ENCODE results near the gene WDR5. TPM values are rescaled to one million over a fixed set of nuclear protein-coding genes. Genes with fewer than 3 reads are reported as not detected.

The WDR5 gene
- total RNA-seq, 1 donor from 2014 or later, result 29.3 TPM

DNA sequence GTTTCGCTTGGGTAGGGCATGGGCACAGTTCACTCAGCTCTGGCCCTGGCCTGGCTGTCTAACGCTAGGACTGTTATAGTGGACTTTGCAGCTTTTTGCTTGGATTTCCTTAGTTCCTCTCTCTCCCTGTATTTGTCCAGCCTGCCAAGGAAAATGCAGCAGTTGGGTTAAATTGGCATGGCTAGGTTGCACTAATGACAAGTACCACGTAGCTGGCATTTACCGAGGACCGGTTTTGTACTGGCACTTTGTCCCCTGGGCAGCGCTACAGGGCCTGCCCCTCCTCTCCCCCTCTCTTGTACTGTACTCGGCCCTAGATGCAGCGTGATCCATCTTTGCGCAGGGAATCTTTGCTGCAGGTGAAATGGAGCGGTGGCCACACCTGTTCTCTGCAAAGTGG lies 2.4 kb downstream of the WDR5 start:
- no peak for TF ChIP-seq CTCF (IDR thresholded peaks at IDR 0.05)
- H3K4me3 Mint-ChIP-seq (ENCODE audit: unreplicated experiment), result peak overlapping the region; percentile 60
- DNase-seq (ENCODE audit: extremely low spot score, unreplicated experiment), result no peak
- H3K27ac Mint-ChIP-seq (ENCODE audit: unreplicated experiment), result no peak overlapping the region
- H3K36me3 Mint-ChIP-seq (ENCODE audit: unreplicated experiment), result peaks cover 28% of the 10 kb centered on the region
- no peaks in the 10 kb centered on the region for H3K9me3 Mint-ChIP-seq (ENCODE audit: unreplicated experiment)
- H3K27me3 Mint-ChIP-seq (ENCODE audit: unreplicated experiment), result no peaks in the 10 kb centered on the region
- peaks cover 37% of the 10 kb centered on the region for H3K4me1 Mint-ChIP-seq (ENCODE audit: unreplicated experiment)

DNA sequence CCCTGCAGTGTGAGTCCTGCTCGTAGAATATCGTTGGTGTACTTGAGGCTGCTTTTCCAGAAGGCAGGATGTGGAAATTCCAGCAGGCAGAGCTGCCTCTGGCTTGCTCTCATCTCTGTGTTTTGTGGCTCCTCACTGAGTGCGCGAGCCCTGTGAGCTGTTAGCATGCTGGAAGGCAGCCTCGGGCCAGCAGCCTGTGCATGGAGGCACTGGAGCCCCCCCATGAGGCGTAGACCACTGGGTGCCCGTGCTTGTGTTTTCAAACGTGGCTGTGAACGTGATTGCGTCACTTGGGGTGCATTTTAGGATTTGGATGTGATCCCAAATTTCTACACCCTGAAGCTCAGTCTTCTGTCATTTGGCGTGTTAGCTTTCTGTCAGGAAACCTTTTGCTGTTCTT lies 3.2 kb downstream of the WDR5 start:
- H3K27ac Mint-ChIP-seq (ENCODE audit: unreplicated experiment), result peak overlapping the region; percentile 27
- DNase-seq (ENCODE audit: extremely low spot score, unreplicated experiment), result no peak

GRCh38 chr9:134141906-134142305 lies 6.0 kb downstream of the WDR5 start:
- TF ChIP-seq CTCF (IDR thresholded peaks at IDR 0.05), result no peak
- no peak overlapping the region for H3K4me3 Mint-ChIP-seq (ENCODE audit: unreplicated experiment)

More for the DNA sequence above, 3.2 kb downstream of the WDR5 start:
- peaks cover 34% of the 10 kb centered on the region for H3K4me1 Mint-ChIP-seq (ENCODE audit: unreplicated experiment)
- peaks cover 30% of the 10 kb centered on the region for H3K36me3 Mint-ChIP-seq (ENCODE audit: unreplicated experiment)
- no peaks in the 10 kb centered on the region for H3K27me3 Mint-ChIP-seq (ENCODE audit: unreplicated experiment)
- no peaks in the 10 kb centered on the region for H3K9me3 Mint-ChIP-seq (ENCODE audit: unreplicated experiment)
- peak overlapping the region; percentile 60 for H3K4me3 Mint-ChIP-seq (ENCODE audit: unreplicated experiment)
- no peak for TF ChIP-seq CTCF (IDR thresholded peaks at IDR 0.05)

DNA sequence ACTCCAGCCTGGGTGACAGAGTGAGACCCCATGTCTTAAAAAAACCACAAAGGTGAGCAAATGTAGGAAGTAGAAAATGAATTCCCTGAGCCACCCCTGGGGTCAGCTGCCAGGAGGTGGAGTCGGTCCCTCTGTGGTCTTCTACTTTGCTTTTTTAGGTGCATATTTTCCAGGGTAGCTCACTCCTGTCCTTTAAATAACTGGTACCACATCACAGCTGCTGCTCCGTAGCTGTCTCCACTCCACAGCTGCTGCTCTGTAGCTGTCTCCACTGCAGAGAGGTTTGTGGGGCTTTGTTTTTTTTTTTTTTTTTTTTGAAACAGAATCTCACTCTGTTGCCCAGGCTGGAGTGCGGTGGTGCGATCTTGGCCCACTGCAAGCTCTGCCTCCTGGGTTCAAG lies 8.9 kb downstream of the WDR5 start:
- H3K9me3 Mint-ChIP-seq (ENCODE audit: unreplicated experiment), result no peaks in the 10 kb centered on the region
- no peak for DNase-seq (ENCODE audit: extremely low spot score, unreplicated experiment)
- H3K4me3 Mint-ChIP-seq (ENCODE audit: unreplicated experiment), result no peak overlapping the region
- H3K27ac Mint-ChIP-seq (ENCODE audit: unreplicated experiment), result no peak overlapping the region
- H3K36me3 Mint-ChIP-seq (ENCODE audit: unreplicated experiment), result peaks cover 55% of the 10 kb centered on the region
- no peaks in the 10 kb centered on the region for H3K27me3 Mint-ChIP-seq (ENCODE audit: unreplicated experiment)
- peaks cover 3% of the 10 kb centered on the region for H3K4me1 Mint-ChIP-seq (ENCODE audit: unreplicated experiment)
- no peak for TF ChIP-seq CTCF (IDR thresholded peaks at IDR 0.05)

More at GRCh38 chr9:134141906-134142305, 6.0 kb downstream of the WDR5 start:
- no peak for DNase-seq (ENCODE audit: extremely low spot score, unreplicated experiment)
- peaks cover 22% of the 10 kb centered on the region for H3K4me1 Mint-ChIP-seq (ENCODE audit: unreplicated experiment)
- no peaks in the 10 kb centered on the region for H3K27me3 Mint-ChIP-seq (ENCODE audit: unreplicated experiment)
- H3K36me3 Mint-ChIP-seq (ENCODE audit: unreplicated experiment), result peaks cover 38% of the 10 kb centered on the region
- H3K9me3 Mint-ChIP-seq (ENCODE audit: unreplicated experiment), result no peaks in the 10 kb centered on the region
- no peak overlapping the region for H3K27ac Mint-ChIP-seq (ENCODE audit: unreplicated experiment)

DNA sequence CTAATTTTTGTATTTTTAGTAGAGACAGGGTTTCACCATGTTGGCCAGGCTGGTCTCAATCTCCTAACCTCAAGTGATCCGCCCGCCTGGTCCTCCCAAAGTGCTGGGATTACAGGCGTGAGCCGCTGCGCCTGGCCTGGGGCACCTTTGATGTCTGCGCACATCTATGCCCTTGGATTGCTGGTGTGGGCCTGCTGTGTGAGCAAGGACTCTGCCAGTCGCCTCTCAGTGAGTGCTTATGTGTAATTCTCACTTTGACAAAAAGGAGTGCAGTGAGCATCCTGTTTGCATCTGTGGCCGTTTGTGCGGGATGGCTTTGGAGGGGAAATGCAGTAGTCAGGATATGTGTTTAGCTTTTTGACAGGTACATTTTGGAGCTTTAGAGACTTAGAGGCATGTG lies 9.4 kb downstream of the WDR5 start:
- Mint-ChIP-seq H3K9me3 (ENCODE audit: unreplicated experiment) (no peaks in the 10 kb centered on the region), H3K4me1 (ENCODE audit: unreplicated experiment) (peaks cover 3% of the 10 kb centered on the region), H3K27ac (ENCODE audit: unreplicated experiment) (no peak overlapping the region), H3K27me3 (ENCODE audit: unreplicated experiment) (no peaks in the 10 kb centered on the region), H3K4me3 (ENCODE audit: unreplicated experiment) (no peak overlapping the region), H3K36me3 (ENCODE audit: unreplicated experiment) (peaks cover 54% of the 10 kb centered on the region)
- no peak for DNase-seq (ENCODE audit: extremely low spot score, unreplicated experiment)
- TF ChIP-seq CTCF (IDR thresholded peaks at IDR 0.05), result no peak

All from osteocyte (in vitro differentiated cells).